ENCODE data around the gene LHX5.

LHX5 gene

GRCh38 chr12:113443030-113443539 lies 28.6 kb downstream of the LHX5 start:
- no peaks in the 10 kb centered on the region for H3K36me3 ChIP-seq
- no peak for DNase-seq

GRCh38 chr12:113440947-113441782 lies 30.5 kb downstream of the LHX5 start:
- no peak for TF ChIP-seq CTCF (IDR thresholded peaks at IDR 0.05; ENCODE audit: low read depth, low read length)
- DNase-seq = no peak
- H3K9me3 ChIP-seq (ENCODE audit: severe bottlenecking) = no peaks in the 10 kb centered on the region
- H3K36me3 ChIP-seq = no peaks in the 10 kb centered on the region
- no peak overlapping the region for H3K4me3 ChIP-seq (ENCODE audit: low read depth, low read length)
- H3K27me3 ChIP-seq (ENCODE audit: insufficient read depth, low read depth, severe bottlenecking) = no peaks in the 10 kb centered on the region
- H3K27ac ChIP-seq = no peak overlapping the region

More at GRCh38 chr12:113443030-113443539, 28.6 kb downstream of the LHX5 start:
- Histone ChIP-seq H3K4me3 (ENCODE audit: low read depth, low read length) (no peak overlapping the region), H3K27ac (no peak overlapping the region), H3K27me3 (ENCODE audit: insufficient read depth, low read depth, severe bottlenecking) (no peaks in the 10 kb centered on the region), H3K9me3 (ENCODE audit: severe bottlenecking) (no peaks in the 10 kb centered on the region)
- TF ChIP-seq CTCF (IDR thresholded peaks at IDR 0.05; ENCODE audit: low read depth, low read length) = no peak

GRCh38 chr12:113440336-113440735 lies 31.3 kb downstream of the LHX5 start:
- Histone ChIP-seq H3K9me3 (ENCODE audit: severe bottlenecking) (no peaks in the 10 kb centered on the region), H3K27ac (no peak overlapping the region), H3K4me3 (ENCODE audit: low read depth, low read length) (no peak overlapping the region), H3K36me3 (no peaks in the 10 kb centered on the region), H3K27me3 (ENCODE audit: insufficient read depth, low read depth, severe bottlenecking) (no peaks in the 10 kb centered on the region)
- TF ChIP-seq CTCF (IDR thresholded peaks at IDR 0.05; ENCODE audit: low read depth, low read length) = no peak
- DNase-seq = no peak

- no peaks in the 10 kb centered on the region for H3K36me3 ChIP-seq
- no peak overlapping the region for H3K27ac ChIP-seq
- H3K27me3 ChIP-seq (ENCODE audit: insufficient read depth, low read depth, severe bottlenecking) = no peaks in the 10 kb centered on the region
- TF ChIP-seq CTCF (IDR thresholded peaks at IDR 0.05; ENCODE audit: low read depth, low read length) = peak; percentile 85
- H3K9me3 ChIP-seq (ENCODE audit: severe bottlenecking) = no peaks in the 10 kb centered on the region
- DNase-seq = peak; percentile 79
- no peak overlapping the region for H3K4me3 ChIP-seq (ENCODE audit: low read depth, low read length)
These were observed 32.1 kb downstream of the LHX5 start for GRCh38 chr12:113439606-113440030.

DNA sequence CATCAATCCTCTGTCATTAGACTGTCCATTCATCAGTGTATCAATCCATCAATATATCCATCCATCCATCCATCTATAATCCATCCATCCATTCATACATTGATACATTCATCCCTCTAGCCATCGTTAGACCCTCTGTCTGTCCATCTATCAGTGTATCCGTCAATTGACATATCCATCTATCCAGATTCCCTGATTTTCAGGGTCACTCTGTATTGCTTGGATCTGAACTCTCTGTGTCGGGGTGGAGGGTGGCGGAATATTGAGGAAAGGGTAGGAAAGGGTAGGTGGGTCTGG lies 32.4 kb downstream of the LHX5 start:
- TF ChIP-seq CTCF (IDR thresholded peaks at IDR 0.05; ENCODE audit: low read depth, low read length) = no peak

More for the DNA sequence above, 32.4 kb downstream of the LHX5 start:
- Histone ChIP-seq H3K9me3 (ENCODE audit: severe bottlenecking) (no peaks in the 10 kb centered on the region), H3K27ac (no peak overlapping the region), H3K27me3 (ENCODE audit: insufficient read depth, low read depth, severe bottlenecking) (no peaks in the 10 kb centered on the region), H3K36me3 (no peaks in the 10 kb centered on the region), H3K4me3 (ENCODE audit: low read depth, low read length) (no peak overlapping the region)
- DNase-seq = no peak

Data from WERI-Rb-1 (cell line).